HG02588 (cell line): ENCODE data around the gene SLC47A2.

Source experiments
- ATAC-seq: cut with Tn5 transposase; IDR thresholded peaks from one replicate; pipeline ENCODE4 v1.9.1; 2021; ENCODE audit warnings: mild to moderate bottlenecking, moderate library complexity; ENCODE audit not compliant: unreplicated experiment

The SLC47A2 gene

GRCh38 chr17:19728084-19728495 is 11.7 kb upstream of the SLC47A2 start:
- no peak for ATAC-seq

- ATAC-seq: no peak
Measured at GRCh38 chr17:19727501-19728078, 11.2 kb upstream of the SLC47A2 start.

GRCh38 chr17:19726631-19727376 is 10.4 kb upstream of the SLC47A2 start:
- no peak for ATAC-seq

DNA sequence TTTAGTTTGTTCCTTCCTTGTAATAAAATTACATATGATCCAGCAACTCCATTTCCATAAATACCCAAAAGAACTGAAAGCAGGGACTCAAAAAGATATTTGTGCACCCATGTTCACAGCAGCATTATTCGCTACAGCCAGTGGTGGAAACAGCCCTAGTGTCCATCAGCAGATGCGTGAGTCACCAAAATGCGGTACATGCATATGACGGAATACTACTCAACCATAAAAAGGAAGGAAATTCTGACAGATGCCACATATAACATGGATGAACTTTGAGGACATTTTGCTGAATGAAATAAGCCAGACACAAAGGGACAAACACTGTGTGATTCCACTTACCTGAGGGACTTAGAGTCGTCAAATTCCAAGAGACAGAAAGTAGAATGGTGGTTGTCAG is 9.1 kb upstream of the SLC47A2 start:
- ATAC-seq: no peak

GRCh38 chr17:19724501-19725420 is 8.4 kb upstream of the SLC47A2 start:
- ATAC-seq: no peak

GRCh38 chr17:19723964-19724363 is 7.6 kb upstream of the SLC47A2 start:
- ATAC-seq: no peak

- no peak for ATAC-seq
Measured at GRCh38 chr17:19720631-19721426, 4.4 kb upstream of the SLC47A2 start.

- no peak for ATAC-seq
Measured at GRCh38 chr17:19720210-19720475, 3.8 kb upstream of the SLC47A2 start.

DNA sequence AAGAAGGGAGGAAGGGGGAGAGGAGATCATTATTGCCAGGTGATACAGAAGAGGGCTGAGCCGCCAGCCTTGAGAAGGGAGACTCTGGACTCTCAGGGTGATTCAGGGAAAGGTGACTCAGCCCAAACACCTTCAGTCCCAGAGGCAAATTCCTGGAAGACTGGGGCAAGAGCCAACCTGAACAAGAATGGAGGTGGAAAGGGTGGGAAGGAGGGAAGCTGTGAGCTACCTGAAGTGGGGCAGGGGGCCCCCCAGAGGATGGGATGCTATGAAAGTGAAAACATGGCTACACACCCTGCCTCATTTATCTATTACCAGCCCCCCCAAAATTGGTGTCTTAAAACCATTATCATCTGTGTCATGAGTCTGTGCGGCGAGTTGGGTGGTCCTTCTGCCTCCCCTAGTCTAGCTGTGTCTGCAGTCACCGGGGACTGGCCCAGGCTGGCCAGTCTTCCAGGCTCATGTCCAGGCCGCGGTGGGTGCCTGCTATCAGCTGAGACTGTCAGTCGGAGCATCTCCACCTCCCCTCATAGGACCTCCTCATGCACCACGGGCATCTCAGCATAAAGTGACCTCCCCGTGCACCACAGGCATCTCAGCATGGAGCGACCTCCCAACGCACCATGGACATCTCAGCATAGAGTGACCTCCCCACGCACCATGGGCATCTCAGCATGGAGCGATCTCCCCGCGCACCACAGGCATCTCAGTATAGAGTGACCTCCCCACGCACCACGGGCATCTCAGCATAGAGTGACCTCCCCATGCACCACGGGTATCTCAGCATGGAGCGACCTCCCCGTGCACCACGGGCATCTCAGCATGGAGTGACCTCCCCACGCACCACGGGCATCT is 3.2 kb upstream of the SLC47A2 start:
- ATAC-seq: no peak

- no peak for ATAC-seq
Measured at GRCh38 chr17:19718613-19719354, 2.4 kb upstream of the SLC47A2 start.

DNA sequence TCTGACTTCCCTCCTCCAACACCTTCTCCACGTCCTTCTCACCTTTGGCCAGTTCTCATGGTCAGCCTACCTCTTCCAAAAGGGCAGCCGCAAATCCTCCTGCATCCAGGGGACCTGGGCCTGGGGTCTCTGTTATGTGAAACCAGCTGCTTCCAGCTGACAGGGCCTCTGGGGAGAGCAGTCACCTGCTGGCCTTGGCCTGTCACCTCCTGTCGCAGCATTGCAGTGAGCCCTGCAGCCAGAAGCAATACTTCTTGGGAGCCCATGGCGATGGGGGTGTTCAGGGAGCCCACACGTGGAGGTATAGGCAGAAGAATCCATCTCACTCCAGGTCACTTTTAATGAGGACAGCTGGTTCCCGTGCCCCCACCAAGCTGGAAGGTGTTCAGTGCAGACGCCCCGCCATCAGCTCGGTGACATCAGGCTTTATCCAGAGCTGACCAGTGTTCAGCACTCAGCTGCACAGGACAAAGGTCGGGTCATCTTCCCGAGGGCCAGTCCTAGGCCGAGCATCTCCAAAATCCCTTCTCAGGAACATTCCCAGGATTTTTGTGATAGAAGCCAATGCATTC is 1.7 kb upstream of the SLC47A2 start:
- no peak for ATAC-seq

DNA sequence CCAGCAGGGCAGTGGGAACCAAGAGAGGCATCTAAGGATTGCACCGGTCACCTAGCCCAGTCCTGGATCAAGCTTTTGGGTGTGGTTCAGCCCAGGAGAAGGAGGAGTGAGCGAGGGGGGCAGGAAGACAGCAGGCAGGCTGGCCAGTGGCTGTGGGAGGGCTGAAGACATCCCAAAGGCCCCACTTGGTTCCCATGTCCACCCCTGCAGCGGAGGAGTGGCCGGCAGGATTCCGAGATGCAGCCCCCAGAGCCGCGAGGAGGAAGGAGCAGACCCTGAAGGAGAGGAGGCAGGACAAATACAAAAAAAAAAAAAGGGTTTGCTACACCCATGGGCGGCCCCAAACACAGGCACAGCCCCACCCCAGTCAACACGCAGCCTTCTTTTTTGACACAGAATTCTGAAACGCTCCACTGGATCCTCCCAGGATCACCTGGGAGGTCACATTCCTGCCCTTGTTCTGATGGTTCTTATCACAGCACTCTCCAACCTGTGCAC is 1.1 kb upstream of the SLC47A2 start:
- no peak for ATAC-seq

- ATAC-seq: no peak
Measured at GRCh38 chr17:19717031-19717360, 612 bp upstream of the SLC47A2 start.

DNA sequence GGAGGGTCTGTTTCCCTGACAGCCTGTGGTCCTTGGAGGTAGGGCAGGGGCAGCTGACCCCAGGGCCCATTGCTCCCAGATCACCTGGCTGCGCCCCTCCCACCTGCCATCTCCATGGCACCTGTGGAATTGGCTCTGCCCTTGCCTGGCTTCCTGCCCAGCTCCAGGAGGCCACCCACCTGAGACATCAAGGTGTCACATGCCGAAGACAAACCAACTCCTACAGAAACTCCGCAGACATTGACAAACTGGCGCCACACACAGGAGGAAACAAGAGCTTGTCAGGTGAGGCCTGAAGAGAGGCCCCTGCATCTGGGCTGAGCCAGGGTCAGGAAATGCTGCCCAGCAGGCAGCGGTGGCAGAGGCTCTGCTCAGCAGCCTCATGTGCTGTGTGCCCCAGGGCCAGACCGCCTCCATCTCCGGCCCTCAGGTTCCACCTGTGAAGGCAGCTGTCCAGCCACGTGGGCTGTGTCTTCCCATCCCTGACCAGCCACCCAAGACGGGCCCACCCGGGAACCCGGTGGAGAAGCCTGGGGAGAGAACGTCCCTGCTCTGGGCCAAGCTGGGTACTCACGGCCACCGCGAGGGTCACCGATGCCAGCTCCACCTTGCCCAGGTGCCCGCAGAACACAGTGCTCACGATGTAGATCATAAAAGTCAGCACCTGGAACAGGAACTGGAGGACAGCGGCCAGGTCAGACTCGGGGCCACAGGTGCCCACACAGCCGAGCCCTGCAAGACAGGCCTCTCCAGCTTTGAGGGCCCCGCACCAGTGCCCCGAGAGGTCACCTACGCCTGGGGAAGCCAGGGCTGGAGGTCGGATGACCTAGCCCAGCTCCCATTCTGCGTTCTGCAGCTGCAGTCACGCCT is 1.6 kb downstream of the SLC47A2 start:
- no peak for ATAC-seq

- no peak for ATAC-seq
Measured at GRCh38 chr17:19713901-19714361, 2.5 kb downstream of the SLC47A2 start.

DNA sequence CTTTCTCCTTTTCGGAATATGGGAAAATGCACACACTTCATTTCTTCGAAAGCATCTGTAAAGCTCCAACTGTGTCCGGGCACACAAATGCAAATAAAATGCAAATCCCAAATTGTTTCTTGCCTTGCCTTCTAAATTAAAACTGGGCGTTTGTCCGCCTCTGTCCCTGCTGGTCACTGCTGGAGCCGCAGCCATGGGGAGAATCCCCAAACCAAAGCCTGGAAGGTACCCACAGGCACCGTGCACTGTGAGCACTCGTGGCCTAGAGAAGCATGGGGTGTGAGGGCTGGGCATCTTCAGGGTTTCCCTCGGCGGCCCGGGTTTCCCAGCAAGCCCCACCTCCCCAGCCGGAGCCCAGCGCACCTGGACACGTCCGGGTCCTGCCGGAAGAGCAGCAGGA is 2.9 kb downstream of the SLC47A2 start:
- no peak for ATAC-seq

GRCh38 chr17:19712436-19713004 is 3.9 kb downstream of the SLC47A2 start:
- no peak for ATAC-seq

GRCh38 chr17:19709841-19710240 is 6.5 kb downstream of the SLC47A2 start:
- ATAC-seq: no peak
